Breast epithelium (tissue), 4 donors: ENCODE results near the gene FAM241A. TPM values are rescaled to one million over a fixed set of nuclear protein-coding genes. Genes with fewer than 3 reads are reported as not detected.

Experiments
- DNase-seq, 2 donors: peaks; one replicate each; pipeline ENCODE4 v3.0.0-alpha.2; 2019; ENCODE audit warnings: low spot score in 2 of 2
- H3K27ac ChIP-seq, 2 donors: fragments of 200-600 bp; sonication (generic) in 1 of 2; one replicate each; pipeline ENCODE4 v1.5.1; 2016 to 2019; ENCODE audit warnings: mild to moderate bottlenecking in 1 of 2
- H3K27me3 ChIP-seq, 2 donors: fragments of 200-600 bp; sonication (generic) in 1 of 2; one replicate each; pipeline versions ENCODE4 v1.5.1 to v1.6.0; 2017 to 2019; ENCODE audit warnings: control low read depth in 1 of 2, mild to moderate bottlenecking in 1 of 2
- H3K36me3 ChIP-seq: fragments of 200-600 bp; one replicate; pipeline ENCODE4 v1.5.1; 2019
- H3K4me1 ChIP-seq, 2 donors: fragments of 200-600 bp; sonication (generic); one replicate each; pipeline ENCODE4 v1.5.1; 2016 to 2019; ENCODE audit warnings: control low read depth in 1 of 2
- H3K4me3 ChIP-seq, 3 donors: fragments of 200-600 bp; sonication (generic); 1 replicate in 2 of 3; 2 replicates in 1 of 3; pipeline ENCODE4 v1.5.1; 2016 to 2019; ENCODE audit warnings: mild to moderate bottlenecking in 3 of 3, moderate library complexity in 2 of 3
- H3K9me3 ChIP-seq, 2 donors: fragments of 200-600 bp; sonication (generic) in 1 of 2; one replicate each; pipeline ENCODE4 v1.5.1; 2016 to 2019; ENCODE audit warnings: control low read depth in 1 of 2
- CTCF ChIP-seq, 3 donors: fragments of 450-650 bp; IDR thresholded peaks; one replicate each; pipeline ENCODE4 v1.5.1; 2016 to 2017; ENCODE audit warnings: antibody characterized with exemption in 3 of 3, mild to moderate bottlenecking in 3 of 3, moderate library complexity in 3 of 3
- POLR2A ChIP-seq: fragments of 450-650 bp; IDR thresholded peaks from one replicate; pipeline ENCODE4 v1.6.1; 2016; ENCODE audit warnings: antibody characterized with exemption, mild to moderate bottlenecking, moderate library complexity
- POLR2AphosphoS5 ChIP-seq, 3 donors: sonication (generic); formaldehyde crosslinking; IDR thresholded peaks; one replicate each; pipeline ENCODE4 v1.6.1; 2017; ENCODE audit warnings: antibody characterized with exemption in 3 of 3
- intact Hi-C: fragments of 100-400 bp; cut with DNase I; formaldehyde crosslinking; loops from one replicate; pipeline ENCODE4 v1.15.1; 2023; ENCODE audit warnings: low total_unique reads
- total RNA-seq, 3 donors: library from RNA; depleted of rRNA; stranded (reverse); fragments of >200 nt; gene quantifications; one replicate each; pipeline ENCODE4 v1.1.0, GENCODE V29; 2016

The FAM241A gene
- total RNA-seq, 3 donors from 2014 or later = 4.3 to 11.5 (median 7.5) TPM

- H3K9me3 ChIP-seq = no peaks in the 10 kb centered on the region
- TF ChIP-seq CTCF (IDR thresholded peaks at IDR 0.05) (no peak), POLR2A (no peak), POLR2AphosphoS5 (IDR thresholded peaks at IDR 0.05) (no peak)
- intact Hi-C loops = no loop called here
- DNase-seq = no peak
- no peaks in the 10 kb centered on the region for H3K36me3 ChIP-seq
- H3K4me1 ChIP-seq = no peaks in the 10 kb centered on the region
- no peaks in the 10 kb centered on the region for H3K27me3 ChIP-seq
- H3K4me3 ChIP-seq = no peak overlapping the region
- no peak overlapping the region for H3K27ac ChIP-seq
These were observed 25.2 kb upstream of the FAM241A start for GRCh38 chr4:112120021-112120420.

GRCh38 chr4:112125416-112125815, 19.8 kb upstream of the FAM241A start:
- Histone ChIP-seq H3K4me1 (no peaks in the 10 kb centered on the region), H3K36me3 (no peaks in the 10 kb centered on the region), H3K27ac (no peak overlapping the region), H3K27me3 (no peaks in the 10 kb centered on the region), H3K9me3 (no peaks in the 10 kb centered on the region), H3K4me3 (no peak overlapping the region)
- intact Hi-C loops = no loop called here
- no peak for TF ChIP-seq POLR2AphosphoS5 (IDR thresholded peaks at IDR 0.05)
- TF ChIP-seq CTCF (IDR thresholded peaks at IDR 0.05) = no peak
- no peak for TF ChIP-seq POLR2A
- DNase-seq = no peak

- intact Hi-C loops = no loop called here
- H3K4me3 ChIP-seq = no peak overlapping the region
- H3K4me1 ChIP-seq = no peaks in the 10 kb centered on the region
- DNase-seq = no peak
- H3K27me3 ChIP-seq = no peaks in the 10 kb centered on the region
- H3K9me3 ChIP-seq = no peaks in the 10 kb centered on the region
- TF ChIP-seq POLR2AphosphoS5 (IDR thresholded peaks at IDR 0.05) = no peak
- no peak for TF ChIP-seq POLR2A
- TF ChIP-seq CTCF (IDR thresholded peaks at IDR 0.05) = no peak
- no peak overlapping the region for H3K27ac ChIP-seq
- H3K36me3 ChIP-seq = no peaks in the 10 kb centered on the region
These were observed 18.1 kb upstream of the FAM241A start for GRCh38 chr4:112127048-112127637.

GRCh38 chr4:112127803-112128202, 17.5 kb upstream of the FAM241A start:
- intact Hi-C loops = no loop called here
- TF ChIP-seq POLR2AphosphoS5 (IDR thresholded peaks at IDR 0.05) (no peak), CTCF (IDR thresholded peaks at IDR 0.05) (no peak), POLR2A (no peak)
- Histone ChIP-seq H3K9me3 (no peaks in the 10 kb centered on the region), H3K36me3 (no peaks in the 10 kb centered on the region), H3K27me3 (no peaks in the 10 kb centered on the region), H3K27ac (no peak overlapping the region), H3K4me3 (no peak overlapping the region), H3K4me1 (no peaks in the 10 kb centered on the region)
- no peak for DNase-seq

- Histone ChIP-seq H3K36me3 (no peaks in the 10 kb centered on the region), H3K4me1 (no peaks in the 10 kb centered on the region), H3K27ac (no peak overlapping the region), H3K9me3 (no peaks in the 10 kb centered on the region), H3K4me3 (no peak overlapping the region), H3K27me3 (no peaks in the 10 kb centered on the region)
- TF ChIP-seq CTCF (IDR thresholded peaks at IDR 0.05) = no peak
- no peak for TF ChIP-seq POLR2A
- TF ChIP-seq POLR2AphosphoS5 (IDR thresholded peaks at IDR 0.05) = no peak
- intact Hi-C loops = no loop called here
- DNase-seq = no peak
These were observed 16.8 kb upstream of the FAM241A start for GRCh38 chr4:112128452-112128851.
